ENCODE results near the gene DEGS2. TPM values are rescaled to one million over a fixed set of nuclear protein-coding genes. Genes with fewer than 3 reads are reported as not detected.
"Not testable (repeated sequence)": the region's sequence is repeated elsewhere in the genome, so short reads cannot be mapped to it uniquely, and the experiment has no call there.

DEGS2 gene
- total and polyA plus RNA-seq, 2 experiments from 2014 or later = 0.63 to 2.2 TPM

- H3K27me3 Mint-ChIP-seq (ENCODE audit: insufficient read depth, low read depth, poor library complexity) = peaks cover 15% of the 10 kb centered on the region
- not testable (repeated sequence) for H3K27me3 ChIP-seq (ENCODE audit: insufficient read depth); H3K36me3 ChIP-seq (ENCODE audit: insufficient read depth); ATAC-seq; H3K27ac ChIP-seq (ENCODE audit: low read depth); H3K9me2 ChIP-seq (ENCODE audit: insufficient read depth); H3F3A ChIP-seq (replicated peaks; ENCODE audit: low read depth); H3K4me3 Mint-ChIP-seq; H3K27ac Mint-ChIP-seq; H2AFZ ChIP-seq; H3K4me1 ChIP-seq (ENCODE audit: insufficient read depth); H3K4me3 ChIP-seq; H3K79me2 ChIP-seq (replicated peaks; ENCODE audit: insufficient read depth); H3K36me3 Mint-ChIP-seq (ENCODE audit: low read depth); H3K9me3 Mint-ChIP-seq; H3K4me2 ChIP-seq; H4K20me1 ChIP-seq (replicated peaks; ENCODE audit: insufficient read depth); DNase-seq (ENCODE audit: low spot score); H3K4me1 Mint-ChIP-seq
These were observed 48.7 kb upstream of the DEGS2 start for GRCh38 chr14:100208136-100208535.

- not testable (repeated sequence) for H2AFZ ChIP-seq; H3K36me3 ChIP-seq (ENCODE audit: insufficient read depth); H3K4me3 ChIP-seq; H3K4me1 Mint-ChIP-seq; H3K4me3 Mint-ChIP-seq; ATAC-seq; H3K9me3 Mint-ChIP-seq; H3K27me3 ChIP-seq (ENCODE audit: insufficient read depth); H3K36me3 Mint-ChIP-seq (ENCODE audit: low read depth); H3K79me2 ChIP-seq (replicated peaks; ENCODE audit: insufficient read depth); H3K27ac Mint-ChIP-seq; H3K27ac ChIP-seq (ENCODE audit: low read depth); H4K20me1 ChIP-seq (replicated peaks; ENCODE audit: insufficient read depth); DNase-seq (ENCODE audit: low spot score); H3K4me2 ChIP-seq; H3K4me1 ChIP-seq (ENCODE audit: insufficient read depth); H3K9me2 ChIP-seq (ENCODE audit: insufficient read depth); H3F3A ChIP-seq (replicated peaks; ENCODE audit: low read depth)
- peaks cover 15% of the 10 kb centered on the region for H3K27me3 Mint-ChIP-seq (ENCODE audit: insufficient read depth, low read depth, poor library complexity)
These were observed 48.1 kb upstream of the DEGS2 start for GRCh38 chr14:100207588-100207987.

GRCh38 chr14:100204835-100205167, 45.4 kb upstream of the DEGS2 start:
- not testable (repeated sequence) for H3K27me3 ChIP-seq (ENCODE audit: insufficient read depth); H3K4me2 ChIP-seq; H3F3A ChIP-seq (replicated peaks; ENCODE audit: low read depth); H4K20me1 ChIP-seq (replicated peaks; ENCODE audit: insufficient read depth); H3K4me1 ChIP-seq (ENCODE audit: insufficient read depth); H3K36me3 Mint-ChIP-seq (ENCODE audit: low read depth); H3K27ac ChIP-seq (ENCODE audit: low read depth); H3K36me3 ChIP-seq (ENCODE audit: insufficient read depth); H2AFZ ChIP-seq; H3K27ac Mint-ChIP-seq; H3K9me2 ChIP-seq (ENCODE audit: insufficient read depth); H3K4me1 Mint-ChIP-seq; ATAC-seq; H3K4me3 Mint-ChIP-seq; H3K9me3 Mint-ChIP-seq; H3K79me2 ChIP-seq (replicated peaks; ENCODE audit: insufficient read depth); H3K4me3 ChIP-seq; DNase-seq (ENCODE audit: low spot score)
- H3K27me3 Mint-ChIP-seq (ENCODE audit: insufficient read depth, low read depth, poor library complexity) = peaks cover 14% of the 10 kb centered on the region

- Mint-ChIP-seq H3K4me1 (peaks cover 3% of the 10 kb centered on the region), H3K36me3 (ENCODE audit: low read depth) (peaks cover 7% of the 10 kb centered on the region; the same call in 1 of the 3 replicates), H3K4me3 (no peak overlapping the region), H3K27me3 (ENCODE audit: insufficient read depth, low read depth, poor library complexity) (peaks cover 15% of the 10 kb centered on the region), H3K9me3 (peaks cover 3% of the 10 kb centered on the region; the same call in 2 of the 3 replicates), H3K27ac (no peak overlapping the region)
- Histone ChIP-seq H3K4me3 (no peak overlapping the region), H3K4me2 (no peak overlapping the region), H3K27me3 (ENCODE audit: insufficient read depth) (no peaks in the 10 kb centered on the region), H3K27ac (ENCODE audit: low read depth) (no peak overlapping the region), H3K79me2 (replicated peaks; ENCODE audit: insufficient read depth) (no peaks in the 10 kb centered on the region), H3K4me1 (ENCODE audit: insufficient read depth) (peaks cover 10% of the 10 kb centered on the region), H3K36me3 (ENCODE audit: insufficient read depth) (no peaks in the 10 kb centered on the region), H3F3A (replicated peaks; ENCODE audit: low read depth) (0 out of 2 replicates have a peak, but pooled peaks cover 4% of the 10 kb centered on the region), H3K9me2 (ENCODE audit: insufficient read depth) (no peaks in the 10 kb centered on the region), H4K20me1 (replicated peaks; ENCODE audit: insufficient read depth) (no peaks in the 10 kb centered on the region), H2AFZ (no peak overlapping the region)
- ATAC-seq (no peak), DNase-seq (ENCODE audit: low spot score) (no peak)
- TF ChIP-seq STAT1 (IDR thresholded peaks at IDR 0.05; ENCODE audit: unreplicated experiment) (no peak), NANOG (IDR thresholded peaks at IDR 0.05; ENCODE audit: borderline replicate concordance) (no peak), REST (IDR thresholded peaks at IDR 0.05; ENCODE audit: unreplicated experiment) (no peak)
These were observed 44.8 kb upstream of the DEGS2 start for GRCh38 chr14:100203962-100204834.
